Uterus (tissue), 2 donors: ENCODE results near the gene ATP2C2.

Experiments used
- POLR2A ChIP-seq, 2 donors: fragments of 450-650 bp; IDR thresholded peaks; one replicate each; pipeline ENCODE4 v1.6.1; 2016; ENCODE audit warnings: antibody characterized with exemption in 2 of 2, mild to moderate bottlenecking in 1 of 2, moderate library complexity in 1 of 2
- TF ChIP-seq, protein P1 (sequence below), 4 experiments: fragments of 200-600 bp in 2 of 4; fragments of 450-650 bp in 2 of 4; sonication (generic) in 2 of 4; IDR thresholded peaks; one replicate each; pipeline ENCODE4 v1.5.1; 2016 to 2019; ENCODE audit warnings: antibody characterized with exemption in 4 of 4, mild to moderate bottlenecking in 2 of 4, moderate library complexity in 1 of 4

DNA sequence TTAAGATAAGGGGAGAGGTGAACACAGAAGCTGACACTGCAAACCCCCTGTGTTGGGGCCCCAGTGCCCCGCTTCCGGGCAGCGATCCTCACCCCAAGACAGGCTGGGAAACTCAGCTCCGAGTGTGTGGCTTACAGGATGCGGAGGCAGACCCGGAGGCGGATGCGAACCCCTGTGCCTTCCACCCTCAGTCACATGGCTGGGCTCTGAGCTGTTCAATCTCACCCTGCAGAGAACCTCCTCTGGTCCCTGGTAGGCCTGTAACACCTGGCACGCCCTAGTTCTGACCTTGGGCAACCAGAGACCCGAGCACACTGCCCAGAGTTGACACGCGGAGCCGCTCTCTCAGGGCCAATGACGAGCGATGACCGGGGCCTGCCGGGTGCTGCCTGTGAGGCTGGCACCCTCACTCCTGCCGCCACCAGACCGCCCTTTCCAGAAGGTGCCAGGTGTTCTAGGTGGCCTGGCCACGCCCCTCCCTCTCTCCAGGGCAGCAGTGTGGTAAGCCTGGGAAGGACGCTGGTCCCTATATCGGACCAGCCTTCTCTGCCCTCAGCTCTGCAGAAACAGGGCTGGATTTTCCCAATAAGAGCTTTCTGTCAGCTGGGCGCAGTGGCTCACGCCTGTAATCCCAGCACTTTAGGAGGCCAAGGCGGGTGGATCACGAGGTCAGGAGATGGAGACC, 112.9 kb downstream of the ATP2C2 start:
- TF ChIP-seq POLR2A (IDR thresholded peaks at IDR 0.05): no peak
- TF ChIP-seq, protein P1, sequence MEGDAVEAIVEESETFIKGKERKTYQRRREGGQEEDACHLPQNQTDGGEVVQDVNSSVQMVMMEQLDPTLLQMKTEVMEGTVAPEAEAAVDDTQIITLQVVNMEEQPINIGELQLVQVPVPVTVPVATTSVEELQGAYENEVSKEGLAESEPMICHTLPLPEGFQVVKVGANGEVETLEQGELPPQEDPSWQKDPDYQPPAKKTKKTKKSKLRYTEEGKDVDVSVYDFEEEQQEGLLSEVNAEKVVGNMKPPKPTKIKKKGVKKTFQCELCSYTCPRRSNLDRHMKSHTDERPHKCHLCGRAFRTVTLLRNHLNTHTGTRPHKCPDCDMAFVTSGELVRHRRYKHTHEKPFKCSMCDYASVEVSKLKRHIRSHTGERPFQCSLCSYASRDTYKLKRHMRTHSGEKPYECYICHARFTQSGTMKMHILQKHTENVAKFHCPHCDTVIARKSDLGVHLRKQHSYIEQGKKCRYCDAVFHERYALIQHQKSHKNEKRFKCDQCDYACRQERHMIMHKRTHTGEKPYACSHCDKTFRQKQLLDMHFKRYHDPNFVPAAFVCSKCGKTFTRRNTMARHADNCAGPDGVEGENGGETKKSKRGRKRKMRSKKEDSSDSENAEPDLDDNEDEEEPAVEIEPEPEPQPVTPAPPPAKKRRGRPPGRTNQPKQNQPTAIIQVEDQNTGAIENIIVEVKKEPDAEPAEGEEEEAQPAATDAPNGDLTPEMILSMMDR (IDR thresholded peaks at IDR 0.05): no peak
